ENCODE results near the gene PRR13. TPM values are rescaled to one million over a fixed set of nuclear protein-coding genes. Genes with fewer than 3 reads are reported as not detected.

PRR13 gene
- total and polyA plus RNA-seq, 9 of the 15 experiments (the other 6 are each of a cell fraction or from before 2014, with no cell fraction given), result 117 to 835 (median 285) TPM

GRCh38 chr12:53492830-53493609 lies 51.5 kb downstream of the PRR13 start (continued):
- TF ChIP-seq NEUROD1 (IDR thresholded peaks at IDR 0.05; ENCODE audit: borderline replicate concordance, low read depth, low read length, partially characterized antibody) (peak; percentile 51), SIX5 (IDR thresholded peaks at IDR 0.05; ENCODE audit: borderline replicate concordance in 1 of 2, insufficient read depth in 1 of 2, low read depth in 1 of 2, low read length in 2 of 2) (no peak), ZMIZ1 (IDR thresholded peaks at IDR 0.05; ENCODE audit: low read depth in 2 of 2, low read length in 2 of 2) (no peak), ZNF76 (CRISPR knock-in tag; IDR thresholded peaks at IDR 0.05; ENCODE audit: borderline replicate concordance) (no peak), HIVEP1 (CRISPR knock-in tag; IDR thresholded peaks at IDR 0.05) (no peak), BMI1 (IDR thresholded peaks at IDR 0.05; ENCODE audit: low read length) (peak; percentile 82), ZBTB49 (CRISPR knock-in tag; IDR thresholded peaks at IDR 0.05; ENCODE audit: borderline replicate concordance) (no peak), NFE2 (IDR thresholded peaks at IDR 0.05; ENCODE audit: low read depth) (no peak), ZC3H4 (CRISPR knock-in tag; IDR thresholded peaks at IDR 0.05; ENCODE audit: borderline replicate concordance) (no peak), MITF (IDR thresholded peaks at IDR 0.05) (peak; percentile 66; the same call in 1 of the 2 replicates), TBP (optimal IDR thresholded peaks at IDR 0.05; ENCODE audit: low read depth, low read length) (peak; percentile 50), GABPA (tag; conservative IDR thresholded peaks at IDR 0.05; ENCODE audit: low read depth) (peak; percentile 30; the same call in 1 of the 2 replicates), CBX5 (IDR thresholded peaks at IDR 0.05; ENCODE audit: borderline replicate concordance, low read depth) (no peak), ZNF311 (CRISPR knock-in tag; IDR thresholded peaks at IDR 0.05) (no peak), ZNF253 (CRISPR knock-in tag; conservative IDR thresholded peaks at IDR 0.05) (no peak), HDGF (IDR thresholded peaks at IDR 0.05) (peak; percentile 80), JUN (IDR thresholded peaks at IDR 0.05; ENCODE audit: borderline replicate concordance, low read depth, low read length) (peak; percentile 78), JUN (CRISPR knock-in tag; IDR thresholded peaks at IDR 0.05; ENCODE audit: borderline replicate concordance) (peak; percentile 58; the same call in 1 of the 2 replicates), E2F1 (CRISPR knock-in tag; IDR thresholded peaks at IDR 0.05) (no peak)

All from K562 (cell line).